ENCODE results near the gene ADRB2.
"Not testable (repeated sequence)": the region's sequence is repeated elsewhere in the genome, so short reads cannot be mapped to it uniquely, and the experiment has no call there.

The ADRB2 gene

DNA sequence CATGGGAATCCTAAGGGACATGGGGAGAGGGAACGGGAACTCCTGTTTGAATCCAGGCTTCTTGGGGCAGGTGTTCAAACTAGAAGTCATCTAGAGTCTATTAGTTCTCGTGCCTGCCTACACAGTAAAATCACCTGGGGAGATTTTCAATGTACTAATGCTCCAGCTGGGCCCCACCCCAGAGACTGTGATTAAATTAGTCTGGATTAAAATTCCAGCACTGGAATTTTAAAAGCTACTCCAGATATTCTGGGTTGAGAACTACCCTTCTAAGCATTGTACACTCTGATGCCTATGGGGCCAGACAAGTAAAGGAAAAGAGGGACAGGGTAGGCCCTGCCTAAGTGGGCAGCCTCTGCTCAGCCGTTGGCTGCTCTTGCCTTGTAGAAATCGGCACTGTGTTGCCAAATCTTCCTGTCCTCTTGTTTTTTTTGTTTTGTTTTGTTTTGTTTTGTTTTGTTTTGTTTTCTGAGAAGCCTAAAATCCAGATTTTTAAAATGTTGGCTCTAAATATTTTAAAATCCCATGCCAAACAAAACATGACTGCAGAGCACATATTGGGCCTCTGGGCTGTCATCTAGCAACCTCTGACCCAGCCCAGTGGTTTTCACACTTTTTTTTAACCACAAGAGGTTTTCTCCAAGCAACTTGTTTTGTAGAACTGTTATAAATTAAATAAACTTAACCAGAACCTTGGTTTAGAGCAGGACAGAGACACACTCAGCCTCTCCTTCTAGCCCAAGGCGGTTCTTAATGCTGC lies 29.0 kb downstream of the ADRB2 start:
- DNase-seq (ENCODE audit: low spot score), result no peak

GRCh38 chr5:148856009-148856367 lies 29.6 kb downstream of the ADRB2 start:
- DNase-seq (ENCODE audit: low spot score), result no peak

DNA sequence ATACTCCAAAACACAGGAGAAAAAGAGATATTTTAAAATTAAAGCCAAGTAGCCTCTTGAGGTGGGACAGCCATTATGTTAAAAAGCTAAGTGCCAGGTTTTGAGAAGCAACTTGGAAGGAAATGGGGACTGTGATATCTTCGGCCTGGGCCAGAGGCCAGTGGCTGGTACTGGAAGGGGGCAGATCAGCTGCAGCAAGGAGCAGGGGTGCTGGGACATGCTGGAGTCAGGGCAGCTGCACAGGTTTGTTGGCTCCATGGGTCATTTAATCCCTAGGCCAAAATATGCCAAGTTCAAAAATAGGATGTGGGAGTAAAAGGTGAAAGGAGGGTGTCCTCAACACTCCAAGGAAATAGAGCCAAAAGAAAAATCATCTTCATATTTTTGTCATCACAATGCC lies 30.0 kb downstream of the ADRB2 start:
- no peak for DNase-seq (ENCODE audit: low spot score)

DNA sequence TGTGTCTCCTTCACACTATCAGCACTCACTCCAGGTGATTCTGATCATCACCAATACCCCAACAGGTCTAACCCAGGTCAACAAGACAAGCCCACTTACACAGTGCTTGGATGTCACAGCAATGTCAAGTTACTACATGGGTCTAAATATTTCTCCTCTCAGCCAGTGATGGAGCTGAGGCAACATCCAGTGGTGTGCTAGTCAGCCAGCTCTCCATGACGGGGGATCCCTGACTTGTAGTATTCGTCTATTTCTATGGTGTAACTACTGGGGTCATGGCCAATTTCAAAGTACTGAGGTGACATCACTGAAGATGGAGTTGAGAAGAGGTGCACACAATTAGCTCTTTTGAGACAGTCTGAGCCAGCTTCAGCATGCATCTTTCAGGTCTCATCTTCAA lies 31.1 kb downstream of the ADRB2 start:
- no peak for DNase-seq (ENCODE audit: low spot score)

DNA sequence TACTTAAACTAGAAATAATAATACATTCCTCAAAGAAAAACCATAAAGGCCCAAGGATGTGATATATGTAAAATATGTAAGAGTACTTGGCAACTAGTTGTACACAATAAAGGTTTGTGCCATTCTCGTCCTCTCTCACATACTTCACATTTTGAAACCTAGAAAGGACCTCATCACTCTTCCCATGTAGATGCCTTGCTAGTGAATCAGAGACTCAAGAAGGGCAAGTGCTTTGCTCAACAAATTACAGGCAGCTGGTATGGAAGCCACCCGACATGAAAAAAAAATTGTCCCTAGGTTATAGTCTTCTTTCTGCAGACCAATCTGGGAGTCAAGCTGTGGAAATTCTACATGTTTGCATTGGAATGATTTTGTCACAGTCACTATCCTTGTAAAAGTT lies 31.7 kb downstream of the ADRB2 start:
- no peak for DNase-seq (ENCODE audit: low spot score)

- no peak for DNase-seq (ENCODE audit: low spot score)
Observed at GRCh38 chr5:148858547-148858946, 32.1 kb downstream of the ADRB2 start.

GRCh38 chr5:148859703-148860102 lies 33.3 kb downstream of the ADRB2 start:
- no peak for DNase-seq (ENCODE audit: low spot score)

DNA sequence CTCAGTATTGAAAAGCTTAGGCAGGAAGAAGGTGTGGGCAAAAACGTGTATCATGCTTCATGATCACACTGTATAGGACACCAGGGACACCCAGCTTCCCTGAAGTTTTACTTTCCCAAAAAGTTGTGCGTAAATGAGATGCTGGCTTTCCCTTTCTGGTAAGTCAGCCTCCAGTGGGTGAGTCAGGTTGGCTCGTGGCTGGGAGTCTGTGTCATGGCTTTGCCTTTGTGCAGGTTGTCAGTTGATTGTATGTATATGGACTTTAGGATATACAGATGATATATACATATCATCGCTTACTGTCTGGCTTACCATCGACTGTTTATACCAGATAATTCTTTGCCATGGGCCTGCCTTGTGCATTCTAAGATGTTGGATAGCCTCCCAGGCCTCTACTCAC lies 34.2 kb downstream of the ADRB2 start:
- no peak for DNase-seq (ENCODE audit: low spot score)

DNA sequence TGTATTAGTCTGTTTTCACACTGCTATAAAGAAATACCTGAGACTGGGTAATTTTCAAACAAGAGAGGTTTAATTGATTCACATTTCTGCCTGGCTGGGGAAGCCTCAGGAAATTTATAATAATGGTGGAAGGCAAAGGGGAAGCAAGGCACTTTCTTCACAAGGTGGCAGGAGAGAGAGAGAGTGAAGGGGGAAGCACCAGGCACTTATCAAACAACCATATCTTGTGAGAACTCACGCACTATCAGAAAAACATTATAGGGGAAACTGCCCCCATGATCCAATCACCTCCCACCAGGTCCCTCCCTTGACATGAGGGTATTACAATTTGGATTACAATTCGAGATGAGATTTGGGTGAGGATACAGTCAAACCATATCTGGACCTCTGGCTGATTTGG lies 34.7 kb downstream of the ADRB2 start:
- DNase-seq (ENCODE audit: low spot score), result no peak

- no peak for DNase-seq (ENCODE audit: low spot score)
Observed at GRCh38 chr5:148861696-148862095, 35.3 kb downstream of the ADRB2 start.

DNA sequence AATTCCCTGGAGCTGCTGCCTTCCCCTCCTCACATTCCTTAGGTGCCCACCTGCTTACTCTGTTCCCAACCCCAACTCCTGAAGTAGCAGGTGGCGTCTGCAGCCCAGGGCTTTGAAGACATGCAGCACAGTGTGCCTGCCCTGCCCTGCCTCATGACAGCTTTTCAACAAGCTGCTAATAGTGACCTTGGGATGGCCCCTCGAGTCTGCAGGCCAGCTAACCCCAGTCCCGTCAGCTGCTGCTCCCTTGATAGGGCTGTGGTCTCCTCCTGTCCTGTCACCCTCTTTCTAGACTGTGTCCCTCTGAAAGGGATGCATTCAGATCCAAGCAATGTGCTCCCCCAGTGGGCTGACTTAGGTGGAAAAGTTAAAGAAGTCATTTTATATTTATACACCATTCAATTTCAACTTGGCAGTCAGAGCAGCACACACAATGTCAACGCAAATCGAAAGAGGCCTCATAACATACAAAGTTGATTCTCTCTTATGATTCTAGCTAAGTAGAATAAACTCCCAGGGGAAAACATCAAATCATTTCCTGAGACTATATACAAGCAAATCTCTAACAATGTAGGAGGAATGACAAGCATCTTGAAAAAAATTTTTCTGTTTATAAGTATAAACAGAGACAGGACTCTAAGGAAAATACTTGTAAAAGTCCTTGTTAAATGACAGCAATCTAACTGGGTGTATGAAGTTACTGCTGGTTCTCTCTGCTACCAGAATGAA lies 37.9 kb downstream of the ADRB2 start:
- DNase-seq (ENCODE audit: low spot score), result no peak

GRCh38 chr5:148866024-148866423 lies 39.6 kb downstream of the ADRB2 start:
- DNase-seq (ENCODE audit: low spot score), result no peak

DNA sequence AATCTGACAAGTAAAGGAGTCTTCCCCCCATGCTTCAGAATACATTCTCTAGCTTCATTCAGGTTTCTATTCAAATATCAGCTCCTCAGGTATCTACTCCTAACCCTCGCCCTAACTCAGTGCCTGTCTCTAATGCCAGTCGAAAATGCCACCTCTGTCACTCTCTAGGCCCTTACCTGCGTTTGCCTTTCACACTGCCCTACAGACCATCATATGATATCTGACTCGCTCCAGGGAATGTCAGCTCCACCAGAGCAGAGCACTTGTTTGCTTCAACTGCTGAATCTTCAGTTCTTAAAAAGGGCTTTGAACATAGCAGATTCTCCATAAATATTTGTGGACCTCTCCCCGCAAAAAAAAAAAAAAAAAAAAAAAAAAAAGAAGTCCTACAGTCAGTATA lies 46.7 kb downstream of the ADRB2 start:
- no peak for DNase-seq (ENCODE audit: low spot score)

DNA sequence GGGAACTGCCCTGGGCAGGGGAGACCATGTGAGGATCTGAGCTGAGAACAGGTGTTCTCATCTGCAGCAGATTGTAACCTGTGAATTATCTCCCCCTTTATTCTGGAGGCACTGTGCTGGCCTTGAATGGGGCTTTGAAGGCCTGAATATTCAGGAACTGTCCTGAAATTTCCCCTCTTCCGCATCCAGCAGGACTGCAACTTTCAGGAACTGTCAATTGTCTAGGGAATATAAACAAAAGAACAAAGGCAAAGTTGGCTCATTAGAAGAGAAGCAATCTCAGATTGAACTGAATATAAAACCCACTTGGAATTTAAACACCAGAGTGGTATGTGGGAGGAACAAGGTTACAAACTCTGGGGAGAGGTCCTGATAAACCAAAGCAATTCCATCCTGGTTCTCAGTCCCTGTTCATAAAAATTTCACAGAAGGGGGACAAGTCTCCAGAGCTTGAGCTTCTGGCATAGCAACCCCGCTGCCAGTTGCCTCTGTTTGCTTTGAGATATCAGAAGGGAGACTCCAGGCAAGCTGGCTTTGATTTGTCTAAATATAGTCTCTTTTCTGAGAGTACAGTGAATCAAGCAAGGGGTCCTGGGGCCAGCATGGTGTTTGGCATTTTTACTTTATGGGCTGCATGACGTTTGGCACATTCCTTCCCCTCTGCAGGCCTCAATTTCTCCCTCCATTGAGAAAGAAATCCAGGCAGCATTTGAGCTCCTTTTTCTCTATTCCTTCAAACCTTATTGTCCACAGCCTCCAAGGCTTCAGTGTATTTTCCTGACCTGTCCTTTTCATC lies 47.5 kb downstream of the ADRB2 start:
- no peak for DNase-seq (ENCODE audit: low spot score)

DNA sequence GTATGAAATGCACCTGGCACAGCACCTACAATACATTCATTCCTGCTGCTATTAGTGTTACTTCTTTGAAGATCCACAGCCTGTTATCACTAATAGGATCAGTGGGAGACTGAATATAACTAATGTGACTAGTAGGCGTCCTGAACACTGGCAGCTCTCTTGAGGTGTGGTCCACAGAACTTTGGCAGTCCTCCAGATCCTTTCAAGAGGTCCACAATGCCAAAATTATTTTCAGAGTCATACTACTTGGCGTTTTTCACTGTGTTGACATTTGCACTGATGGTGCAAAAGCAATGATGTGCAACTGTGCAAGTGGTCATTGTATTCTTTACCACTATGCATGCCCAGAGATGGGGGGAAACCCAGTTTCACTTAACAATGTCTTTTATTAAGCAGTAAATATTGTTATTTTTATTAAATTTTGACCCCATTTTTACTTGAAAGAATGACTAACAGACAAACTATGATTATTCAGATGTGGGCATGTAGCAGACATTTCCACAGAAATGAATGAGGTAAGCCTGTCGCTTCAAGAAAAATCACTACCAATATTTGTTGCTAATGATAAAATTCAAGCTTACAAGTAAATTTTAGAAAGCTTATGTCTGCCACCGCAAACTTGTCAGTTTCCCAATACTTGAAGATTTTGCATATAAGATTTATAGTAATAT lies 48.9 kb downstream of the ADRB2 start:
- no peak for DNase-seq (ENCODE audit: low spot score)

DNA sequence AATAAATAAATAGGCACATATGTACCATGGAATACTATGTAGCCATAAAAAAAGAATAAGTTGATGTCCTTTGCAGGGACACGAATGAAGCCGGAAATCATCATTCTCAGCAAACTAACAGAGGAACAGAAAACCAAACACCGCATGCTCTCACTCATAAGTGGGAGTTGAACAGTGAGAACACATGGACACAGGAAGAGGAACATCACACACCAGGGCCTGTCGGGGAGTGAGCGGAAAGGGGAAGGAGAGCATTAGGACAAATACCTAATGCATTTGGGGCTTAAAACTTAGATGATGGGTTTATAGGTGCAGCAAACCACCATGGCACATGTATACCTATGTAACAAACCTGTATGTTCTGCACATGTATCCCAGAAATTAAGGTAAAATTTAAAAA lies 51.0 kb downstream of the ADRB2 start:
- DNase-seq (ENCODE audit: low spot score), result not testable (repeated sequence)
